GM12801 (cell line): ENCODE data around the gene LRIT2.

Source experiments
- CTCF ChIP-seq: IDR thresholded peaks from one replicate; pipeline ENCODE4 v1.5.1; 2011; ENCODE audit warnings: control low read depth; ENCODE audit not compliant: insufficient read length; ENCODE audit errors: extremely low read depth

LRIT2 gene

GRCh38 chr10:84178160-84178609 is 47.2 kb downstream of the LRIT2 start:
- TF ChIP-seq CTCF = no peak

GRCh38 chr10:84177541-84178141 is 47.7 kb downstream of the LRIT2 start:
- no peak for TF ChIP-seq CTCF

- no peak for TF ChIP-seq CTCF
These were observed 48.4 kb downstream of the LRIT2 start for GRCh38 chr10:84176836-84177474.

- TF ChIP-seq CTCF = no peak
These were observed 49.0 kb downstream of the LRIT2 start for GRCh38 chr10:84176351-84176750.

GRCh38 chr10:84175436-84175835 is 49.9 kb downstream of the LRIT2 start:
- TF ChIP-seq CTCF = no peak

DNA sequence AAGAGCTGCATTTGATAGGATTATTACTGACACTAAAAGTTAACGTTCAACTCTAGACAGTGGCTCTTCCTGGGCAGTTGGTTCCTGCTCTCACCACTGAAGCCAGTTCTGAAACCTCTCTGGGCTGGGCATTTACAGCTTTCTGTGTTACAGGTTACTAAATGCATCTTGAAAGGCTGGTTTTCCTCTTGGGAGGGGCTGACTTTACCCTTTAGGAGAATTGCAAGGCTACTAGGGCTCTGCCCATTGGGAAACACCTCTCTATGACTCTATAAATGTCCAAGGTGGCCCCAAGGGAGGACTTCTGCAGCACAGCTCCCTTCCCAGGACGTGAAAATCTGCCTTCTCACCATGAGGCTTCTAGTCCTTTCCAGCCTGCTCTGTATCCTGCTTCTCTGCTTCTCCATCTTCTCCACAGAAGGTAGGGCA is 51.8 kb downstream of the LRIT2 start, which contains the start of gene GPR15LG:
Gene GPR15LG (plus strand): TSS at position 301 of the 429 bp plus-strand sequence. CDS start 51 bp downstream, at position 352.
- no peak for TF ChIP-seq CTCF

DNA sequence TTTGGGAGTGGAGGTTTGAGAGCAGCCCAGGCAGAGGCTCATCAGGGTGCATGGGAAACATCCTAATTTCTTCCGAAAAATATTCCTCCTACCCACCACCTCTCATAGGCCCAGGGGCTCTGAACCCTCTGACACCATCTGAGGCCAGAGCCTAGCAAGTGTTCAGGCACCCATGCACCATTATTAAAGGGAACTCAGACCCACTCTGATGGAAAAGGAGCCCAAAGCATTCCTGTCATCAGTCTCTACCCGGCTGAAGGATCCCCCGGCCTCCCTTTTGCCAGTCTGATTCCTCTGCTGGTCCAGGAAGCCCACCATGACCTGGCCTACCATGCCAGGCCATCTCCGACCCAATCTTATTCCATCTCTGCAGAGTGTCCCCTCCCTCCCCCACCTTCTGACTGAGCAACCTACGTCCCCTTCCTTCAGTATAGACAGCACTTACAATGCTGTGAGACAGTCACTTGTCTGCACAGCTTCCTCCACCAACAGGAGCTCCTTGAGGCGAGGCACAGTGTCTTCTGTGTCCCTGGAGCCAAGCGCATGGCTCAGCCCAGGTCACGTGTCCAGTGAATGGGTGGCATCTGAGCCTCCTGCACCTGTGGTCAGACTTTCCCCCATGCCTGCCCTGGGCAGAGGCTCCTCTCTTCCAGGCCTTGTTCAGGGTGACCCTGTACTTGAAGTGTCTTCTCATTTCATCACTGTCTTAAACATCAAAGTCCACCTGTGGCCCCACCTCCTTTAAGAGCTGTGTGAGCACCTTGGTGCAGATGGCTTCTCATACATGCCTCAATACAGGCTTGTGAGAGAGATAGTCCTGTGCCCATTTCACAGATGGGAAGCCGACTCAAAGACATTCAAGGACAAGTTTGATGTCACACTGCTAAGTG is 52.6 kb downstream of the LRIT2 start:
- no peak for TF ChIP-seq CTCF
